PC-3 (cell line): ENCODE data around the gene JPT1.

Experiments
- EZH2phosphoT487 ChIP-seq: fragments of 300-600 bp; sonication (generic); IDR thresholded peaks from 2 replicates; pipeline ENCODE4 v1.6.1; 2018; ENCODE audit warnings: mild to moderate bottlenecking, antibody characterized with exemption, low read length, borderline replicate concordance
- TF ChIP-seq, protein P1 (sequence below): fragments of 300-600 bp; sonication (generic); conservative IDR thresholded peaks from 2 replicates; pipeline ENCODE4 v1.5.1; 2017; ENCODE audit warnings: antibody characterized with exemption, low read depth, mild to moderate bottlenecking, low read length

DNA sequence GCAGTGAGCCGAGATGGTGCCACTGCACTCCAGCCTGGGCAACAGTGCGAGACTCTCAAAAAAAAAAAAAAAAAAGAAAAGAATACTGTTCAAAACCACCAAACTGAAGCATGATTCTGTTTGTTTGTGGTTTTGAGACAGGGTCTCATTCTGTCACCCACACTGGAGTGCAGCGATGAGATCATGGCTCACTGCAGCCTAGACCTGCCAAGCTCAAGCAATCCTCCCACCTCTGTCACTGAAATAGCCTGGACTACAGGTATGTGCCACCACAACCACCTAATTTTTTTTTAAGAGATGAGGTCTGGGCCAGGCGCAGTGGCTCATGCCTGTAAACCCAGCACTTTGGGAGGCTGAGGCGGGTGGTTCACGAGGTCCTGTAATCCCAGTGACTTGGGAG lies 24.1 kb upstream of the JPT1 start:
- no peak for TF ChIP-seq EZH2phosphoT487
- TF ChIP-seq, protein P1, sequence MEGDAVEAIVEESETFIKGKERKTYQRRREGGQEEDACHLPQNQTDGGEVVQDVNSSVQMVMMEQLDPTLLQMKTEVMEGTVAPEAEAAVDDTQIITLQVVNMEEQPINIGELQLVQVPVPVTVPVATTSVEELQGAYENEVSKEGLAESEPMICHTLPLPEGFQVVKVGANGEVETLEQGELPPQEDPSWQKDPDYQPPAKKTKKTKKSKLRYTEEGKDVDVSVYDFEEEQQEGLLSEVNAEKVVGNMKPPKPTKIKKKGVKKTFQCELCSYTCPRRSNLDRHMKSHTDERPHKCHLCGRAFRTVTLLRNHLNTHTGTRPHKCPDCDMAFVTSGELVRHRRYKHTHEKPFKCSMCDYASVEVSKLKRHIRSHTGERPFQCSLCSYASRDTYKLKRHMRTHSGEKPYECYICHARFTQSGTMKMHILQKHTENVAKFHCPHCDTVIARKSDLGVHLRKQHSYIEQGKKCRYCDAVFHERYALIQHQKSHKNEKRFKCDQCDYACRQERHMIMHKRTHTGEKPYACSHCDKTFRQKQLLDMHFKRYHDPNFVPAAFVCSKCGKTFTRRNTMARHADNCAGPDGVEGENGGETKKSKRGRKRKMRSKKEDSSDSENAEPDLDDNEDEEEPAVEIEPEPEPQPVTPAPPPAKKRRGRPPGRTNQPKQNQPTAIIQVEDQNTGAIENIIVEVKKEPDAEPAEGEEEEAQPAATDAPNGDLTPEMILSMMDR: no peak
